Colonic mucosa (tissue), 4 donors: ENCODE measurements around the gene MAPK10. TPM values are rescaled to one million over a fixed set of nuclear protein-coding genes. Genes with fewer than 3 reads are reported as not detected.

Experiments used
- DNase-seq: peaks from one replicate; pipeline ENCODE4 v3.0.0-alpha.2; 2020
- H3K27ac ChIP-seq: fragments of 200-600 bp; one replicate; pipeline ENCODE4 v1.8.0; 2021
- H3K27me3 ChIP-seq: fragments of 200-600 bp; one replicate; pipeline ENCODE4 v1.8.0; 2021
- H3K36me3 ChIP-seq: fragments of 200-600 bp; one replicate; pipeline ENCODE4 v1.8.0; 2021
- H3K4me1 ChIP-seq: fragments of 200-600 bp; one replicate; pipeline ENCODE4 v1.8.0; 2021; ENCODE audit warnings: mild to moderate bottlenecking
- H3K4me3 ChIP-seq: fragments of 200-600 bp; one replicate; pipeline ENCODE4 v1.8.0; 2021
- H3K9ac ChIP-seq, 2 donors: one replicate each; pipeline ENCODE4 v1.7.0; 2013; ENCODE audit warnings: control low read depth in 2 of 2, low read depth in 2 of 2, low read length in 2 of 2
- H3K9me3 ChIP-seq: fragments of 200-600 bp; one replicate; pipeline ENCODE4 v1.8.0; 2021
- intact Hi-C: fragments of 100-400 bp; cut with DNase I; formaldehyde crosslinking; loops from one replicate; pipeline ENCODE4 v1.14.1; 2022
- total RNA-seq, 2 donors: library from RNA; stranded (reverse); fragmentation: NEBNext Ultra II Directional in 1 of 2; extraction: Animal tissue kit (Norgen Biotek cat#: 25700) in 1 of 2; gene quantifications; one replicate each; pipeline ENCODE4 v1.2.1, GENCODE V29; 2021
- TF ChIP-seq, protein P1 (sequence below): fragments of 200-600 bp; IDR thresholded peaks from one replicate; pipeline ENCODE4 v1.8.0; 2022; ENCODE audit warnings: antibody characterized with exemption, mild to moderate bottlenecking
- donor health status: healthy.
- donor health status: DM: no; HTN: no; CAD: no.
- donor health status: DM: no; HTN: no; CAD: no.

The MAPK10 gene
- total RNA-seq, 2 donors from 2014 or later: 2.6 to 4.4 TPM

GRCh38 chr4:86218746-86219473, 140.9 kb downstream of the MAPK10 start:
- Histone ChIP-seq H3K9me3 (no peaks in the 10 kb centered on the region), H3K4me1 (no peaks in the 10 kb centered on the region), H3K4me3 (no peak overlapping the region), H3K27me3 (no peaks in the 10 kb centered on the region), H3K9ac (no peak overlapping the region), H3K27ac (no peak overlapping the region), H3K36me3 (no peaks in the 10 kb centered on the region)
- no peak for DNase-seq
- TF ChIP-seq, protein P1, sequence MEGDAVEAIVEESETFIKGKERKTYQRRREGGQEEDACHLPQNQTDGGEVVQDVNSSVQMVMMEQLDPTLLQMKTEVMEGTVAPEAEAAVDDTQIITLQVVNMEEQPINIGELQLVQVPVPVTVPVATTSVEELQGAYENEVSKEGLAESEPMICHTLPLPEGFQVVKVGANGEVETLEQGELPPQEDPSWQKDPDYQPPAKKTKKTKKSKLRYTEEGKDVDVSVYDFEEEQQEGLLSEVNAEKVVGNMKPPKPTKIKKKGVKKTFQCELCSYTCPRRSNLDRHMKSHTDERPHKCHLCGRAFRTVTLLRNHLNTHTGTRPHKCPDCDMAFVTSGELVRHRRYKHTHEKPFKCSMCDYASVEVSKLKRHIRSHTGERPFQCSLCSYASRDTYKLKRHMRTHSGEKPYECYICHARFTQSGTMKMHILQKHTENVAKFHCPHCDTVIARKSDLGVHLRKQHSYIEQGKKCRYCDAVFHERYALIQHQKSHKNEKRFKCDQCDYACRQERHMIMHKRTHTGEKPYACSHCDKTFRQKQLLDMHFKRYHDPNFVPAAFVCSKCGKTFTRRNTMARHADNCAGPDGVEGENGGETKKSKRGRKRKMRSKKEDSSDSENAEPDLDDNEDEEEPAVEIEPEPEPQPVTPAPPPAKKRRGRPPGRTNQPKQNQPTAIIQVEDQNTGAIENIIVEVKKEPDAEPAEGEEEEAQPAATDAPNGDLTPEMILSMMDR: no peak
- intact Hi-C loops: no loop called here

DNA sequence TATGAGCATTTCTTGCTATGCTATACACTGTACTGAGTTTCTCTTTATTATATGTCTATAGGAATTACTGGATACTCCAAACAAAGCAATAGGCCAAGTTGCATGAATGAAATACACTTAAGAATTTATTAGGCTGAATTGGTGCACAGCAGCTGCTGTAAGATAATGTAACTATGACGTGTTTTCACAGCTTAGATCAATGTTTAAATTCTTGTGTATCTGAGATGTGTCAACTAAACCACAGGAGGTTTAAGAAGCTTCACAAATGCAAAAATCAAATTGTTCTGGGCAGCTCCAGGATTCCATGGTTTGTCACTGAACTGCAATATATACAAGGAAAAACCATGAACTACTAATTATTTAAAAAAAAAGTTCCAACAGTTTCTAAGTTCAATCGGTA, 156.7 kb downstream of the MAPK10 start:
- Histone ChIP-seq H3K9me3 (no peaks in the 10 kb centered on the region), H3K27ac (no peak overlapping the region), H3K9ac (no peak overlapping the region), H3K4me3 (no peak overlapping the region), H3K4me1 (no peaks in the 10 kb centered on the region), H3K36me3 (no peaks in the 10 kb centered on the region), H3K27me3 (no peaks in the 10 kb centered on the region)
- intact Hi-C loops: no loop called here
- DNase-seq: no peak
- TF ChIP-seq, protein P1: no peak

DNA sequence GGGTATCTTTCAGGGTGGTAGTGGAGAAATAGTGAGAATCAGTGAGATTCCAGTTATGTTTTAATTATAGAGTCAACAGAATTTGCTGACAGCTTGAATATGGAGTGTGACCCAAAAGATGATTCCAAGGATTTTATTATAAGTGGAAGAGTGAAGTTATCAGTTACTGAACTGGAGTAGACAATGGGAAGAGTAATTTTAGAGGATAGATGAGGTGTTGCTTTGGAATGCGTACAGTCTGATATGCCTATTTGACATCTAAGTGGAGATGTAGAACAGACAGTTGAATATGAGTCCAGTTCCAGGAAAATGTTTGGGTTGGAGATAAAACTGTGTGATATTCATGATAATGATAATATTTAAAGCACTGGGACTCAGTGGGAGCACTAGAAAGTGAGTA, 174.2 kb downstream of the MAPK10 start:
- Histone ChIP-seq H3K4me1 (no peaks in the 10 kb centered on the region), H3K27ac (no peak overlapping the region), H3K9me3 (no peaks in the 10 kb centered on the region), H3K36me3 (no peaks in the 10 kb centered on the region), H3K4me3 (no peak overlapping the region), H3K27me3 (no peaks in the 10 kb centered on the region), H3K9ac (no peak overlapping the region)
- intact Hi-C loops: no loop called here
- TF ChIP-seq, protein P1: no peak
- DNase-seq: no peak

GRCh38 chr4:86184901-86185285, 175.0 kb downstream of the MAPK10 start:
- H3K4me1 ChIP-seq: no peaks in the 10 kb centered on the region
- no peak for DNase-seq
- intact Hi-C loops: no loop called here
- H3K9me3 ChIP-seq: no peaks in the 10 kb centered on the region
- H3K27me3 ChIP-seq: no peaks in the 10 kb centered on the region
- no peak overlapping the region for H3K27ac ChIP-seq
- no peak overlapping the region for H3K4me3 ChIP-seq
- H3K9ac ChIP-seq: no peak overlapping the region
- TF ChIP-seq, protein P1: no peak
- H3K36me3 ChIP-seq: no peaks in the 10 kb centered on the region

DNA sequence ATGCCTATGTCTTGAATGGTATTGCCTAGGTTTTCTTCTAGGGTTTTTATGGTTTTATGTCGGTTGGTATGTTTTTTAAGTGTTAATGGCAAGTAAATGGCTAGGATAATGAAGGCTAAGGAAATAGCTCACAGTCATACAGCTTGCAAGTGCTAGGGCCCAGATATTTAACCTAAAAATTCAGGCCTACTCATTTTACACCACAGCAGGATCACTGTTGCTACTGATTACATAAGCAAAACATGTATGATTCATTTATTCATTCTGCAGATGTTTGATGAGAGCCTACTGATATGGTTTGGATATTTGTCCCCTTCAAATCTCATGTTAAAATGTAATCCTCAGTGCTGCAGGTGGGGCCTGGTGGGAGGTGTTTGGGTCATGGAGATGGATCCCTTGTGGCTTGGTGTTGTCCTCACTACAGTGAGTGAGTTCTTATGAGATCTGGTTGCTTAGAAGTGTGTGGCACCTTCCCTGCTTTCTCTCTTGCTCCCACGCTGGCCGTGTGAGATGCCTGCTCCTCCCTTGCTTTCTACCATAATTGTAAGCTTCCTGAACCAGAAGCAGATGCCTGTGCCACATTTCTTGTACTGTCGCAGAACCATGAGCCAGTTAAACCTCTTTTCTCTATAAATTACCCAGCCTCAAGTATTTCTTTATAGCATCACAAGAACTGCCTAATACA, 175.5 kb downstream of the MAPK10 start:
- Histone ChIP-seq H3K4me1 (no peaks in the 10 kb centered on the region), H3K9me3 (no peaks in the 10 kb centered on the region), H3K36me3 (no peaks in the 10 kb centered on the region), H3K4me3 (no peak overlapping the region), H3K27me3 (no peaks in the 10 kb centered on the region), H3K9ac (no peak overlapping the region), H3K27ac (no peak overlapping the region)
- TF ChIP-seq, protein P1: no peak
- DNase-seq: no peak
- intact Hi-C loops: no loop called here
